Activated CD8-positive, alpha-beta memory T cell treated with anti-CD3 and anti-CD28 coated beads, Interleukin-2, amount 50 U/mL, for 24 hours (primary cell): ENCODE results near the gene STT3B.
"Not testable (repeated sequence)": the region's sequence is repeated elsewhere in the genome, so short reads cannot be mapped to it uniquely, and the experiment has no call there.

Experiments
- DNase-seq: peaks from one replicate; pipeline ENCODE4 v3.0.0-alpha.2; 2020; ENCODE audit errors: extremely low read depth

STT3B gene

DNA sequence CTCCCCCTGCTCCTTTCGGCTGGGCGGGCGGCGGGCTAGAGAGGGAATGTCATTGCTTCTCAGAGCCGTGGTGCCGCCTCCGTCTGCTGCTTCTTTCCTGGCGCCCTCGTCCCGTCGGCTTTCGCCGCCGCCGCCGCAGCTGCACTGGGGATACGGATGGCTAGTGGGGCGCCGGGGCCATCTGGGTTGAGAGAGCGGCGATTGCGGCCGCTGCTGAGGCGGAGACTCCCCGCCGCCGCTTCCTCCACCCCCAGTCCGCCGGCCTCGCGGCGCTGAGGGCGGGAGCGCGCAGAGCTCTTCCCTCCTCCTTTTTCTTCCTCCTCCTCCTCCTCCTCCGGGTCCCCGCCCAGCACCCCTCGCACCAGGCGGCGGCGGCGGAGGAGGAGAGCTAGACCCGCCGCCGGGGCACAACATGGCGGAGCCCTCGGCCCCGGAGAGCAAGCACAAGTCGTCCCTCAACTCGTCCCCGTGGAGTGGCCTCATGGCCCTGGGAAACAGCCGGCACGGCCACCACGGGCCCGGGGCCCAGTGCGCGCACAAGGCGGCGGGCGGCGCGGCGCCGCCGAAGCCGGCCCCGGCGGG is at the start of gene STT3B:
TSS of gene STT3B (plus strand) at position 339 of the 582 bp plus-strand sequence. CDS start at position 413, 74 bp downstream.
- peak; percentile 65 for DNase-seq

DNA sequence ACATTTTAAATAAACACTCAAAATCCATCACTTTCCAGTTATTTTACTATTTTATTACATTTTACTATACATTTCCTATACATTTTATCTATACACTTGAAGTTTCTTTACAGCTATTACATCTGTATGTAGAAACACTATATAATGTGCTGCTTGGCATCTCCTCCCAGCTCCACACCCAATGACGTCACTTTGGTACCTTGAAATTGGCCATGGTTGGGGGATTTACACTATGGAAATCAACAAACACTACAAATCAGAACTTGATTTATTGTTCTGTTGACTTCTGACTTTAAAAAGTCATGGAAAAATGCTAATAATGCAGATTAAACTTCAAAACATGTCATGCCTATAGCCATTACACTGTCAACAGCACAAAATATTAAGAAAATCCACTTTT is 48.9 kb upstream of the STT3B start:
- no peak for DNase-seq

DNA sequence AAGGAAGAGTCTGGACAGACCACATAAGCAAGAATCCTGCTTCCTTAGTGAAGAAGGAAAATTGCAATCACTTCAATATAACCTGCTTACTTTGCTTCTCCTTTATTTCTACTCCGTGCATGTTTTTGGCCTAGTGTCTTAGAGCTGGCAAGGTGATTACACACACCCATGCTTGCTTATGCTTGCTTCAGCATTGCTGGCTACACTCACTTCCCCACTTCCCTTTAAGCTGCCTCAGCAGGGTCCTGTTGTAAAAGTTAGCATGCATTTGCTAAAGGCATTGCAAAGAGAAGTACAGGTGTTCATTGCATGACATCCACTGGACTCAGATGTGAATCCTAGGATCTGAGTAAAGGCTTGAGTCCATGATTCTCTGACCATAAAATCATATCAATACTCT is 47.5 kb upstream of the STT3B start:
- DNase-seq = no peak

DNA sequence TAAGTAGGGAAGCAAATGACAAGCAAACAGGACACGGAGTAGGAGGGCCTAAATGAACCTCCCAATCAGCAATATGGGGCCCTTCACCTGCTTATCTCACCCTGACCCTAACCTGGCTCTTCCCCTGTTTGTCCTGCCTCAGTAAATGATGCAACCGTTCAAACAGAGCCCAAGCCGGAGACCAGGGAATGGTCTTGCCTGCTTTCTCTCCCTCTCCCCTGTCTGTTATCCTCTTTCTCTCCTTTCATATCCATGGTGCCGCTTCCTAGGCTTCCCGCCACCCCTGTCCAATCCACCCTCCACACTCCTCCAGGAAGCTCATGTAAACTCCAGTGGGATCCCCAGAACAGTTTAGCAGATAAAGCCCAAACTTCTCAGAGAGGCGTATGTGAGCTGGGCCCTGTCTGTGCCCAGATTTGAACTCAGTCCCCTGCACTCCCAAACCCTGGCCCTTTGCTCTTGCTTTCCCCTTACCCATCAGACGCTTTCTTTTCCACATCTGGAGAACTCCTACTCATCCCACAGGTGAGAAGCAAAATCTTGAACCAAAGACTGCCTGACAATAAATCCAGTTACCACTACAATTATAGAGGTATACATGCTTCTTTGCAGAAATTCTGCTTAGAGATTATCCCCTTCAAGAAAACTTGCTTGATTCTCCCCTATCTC is 45.7 kb upstream of the STT3B start:
- DNase-seq = no peak

DNA sequence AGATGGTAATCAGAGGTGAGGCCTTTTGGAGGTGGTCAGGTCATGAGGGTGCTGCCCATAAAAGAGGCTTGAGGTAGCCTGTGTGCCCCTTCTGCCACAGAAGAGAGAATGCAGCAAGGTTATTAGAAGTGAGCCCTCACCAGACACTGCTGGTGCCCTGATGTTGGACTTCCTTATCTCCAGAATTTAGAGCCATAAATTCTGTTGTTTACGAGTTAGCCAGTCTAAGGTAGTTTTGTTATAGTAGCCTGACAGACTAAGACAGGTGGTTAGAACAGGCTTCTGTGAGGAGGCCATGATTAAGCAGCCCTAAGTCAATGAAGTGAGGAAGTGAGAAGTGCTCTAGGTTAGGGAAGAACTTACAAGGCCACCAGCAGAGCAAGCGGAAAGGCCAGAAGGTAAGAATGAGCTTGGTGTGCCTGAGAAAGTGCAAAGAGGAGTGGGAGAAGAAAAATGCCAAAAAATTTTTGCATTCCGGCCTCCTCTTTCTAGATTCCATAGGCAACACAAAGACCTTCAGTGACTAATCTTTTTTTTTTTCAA is 44.2 kb upstream of the STT3B start:
- no peak for DNase-seq

DNA sequence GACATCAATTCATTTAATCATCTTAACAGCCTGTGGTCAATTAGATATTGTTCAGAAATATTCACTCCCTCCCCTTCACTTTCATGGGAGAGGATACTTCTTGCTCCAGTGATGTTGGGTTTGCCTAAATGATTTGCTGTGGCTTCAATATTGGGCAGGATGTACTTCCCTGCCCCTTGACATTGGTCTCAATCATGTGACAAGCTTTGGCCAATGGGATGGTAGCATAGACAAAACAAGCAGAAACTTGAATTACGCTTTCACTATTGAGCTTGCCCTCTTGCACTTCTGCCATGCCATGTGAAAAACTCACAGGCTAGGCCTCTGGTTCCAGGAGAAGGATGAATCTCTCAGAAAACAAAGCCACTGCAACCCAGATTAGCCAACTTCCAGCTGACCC is 42.2 kb upstream of the STT3B start:
- no peak for DNase-seq

DNA sequence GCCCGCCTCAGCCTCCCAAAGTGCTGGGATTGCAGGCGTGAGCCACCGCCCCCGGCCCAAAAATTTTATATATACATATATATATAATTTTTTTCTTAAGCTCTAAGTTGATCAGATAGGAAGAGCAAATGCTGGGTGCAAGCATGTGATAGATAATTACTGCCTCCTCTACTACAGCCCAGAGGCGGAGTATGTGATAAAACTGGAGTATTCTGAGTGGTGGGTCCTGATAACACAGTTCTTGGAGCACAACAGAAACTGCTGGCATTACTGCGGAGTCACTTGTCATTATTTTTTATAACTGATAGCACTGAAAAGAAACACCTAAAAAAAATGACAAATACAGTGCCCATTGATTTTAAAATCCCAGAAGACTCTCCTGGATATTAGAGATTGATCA is 41.1 kb upstream of the STT3B start:
- no peak for DNase-seq

DNA sequence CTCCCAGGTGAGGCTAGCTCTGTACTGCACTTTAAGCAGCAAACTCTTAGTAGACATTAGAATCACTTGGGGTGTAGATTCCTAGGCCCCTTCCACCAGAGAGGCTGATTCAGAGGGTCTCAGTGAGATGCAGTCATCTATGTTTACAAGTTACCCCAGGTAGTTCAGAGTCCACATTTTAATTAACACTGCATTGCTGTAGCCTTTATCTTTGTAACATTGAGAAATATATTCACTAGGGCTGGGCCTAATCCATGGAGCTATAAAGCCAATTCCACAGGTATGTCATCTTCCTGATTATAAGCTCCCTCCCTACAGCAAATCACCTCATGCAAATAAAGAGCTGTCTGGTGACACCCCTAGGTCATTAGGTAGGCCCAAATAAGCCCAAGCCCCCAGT is 39.6 kb upstream of the STT3B start:
- no peak for DNase-seq

DNA sequence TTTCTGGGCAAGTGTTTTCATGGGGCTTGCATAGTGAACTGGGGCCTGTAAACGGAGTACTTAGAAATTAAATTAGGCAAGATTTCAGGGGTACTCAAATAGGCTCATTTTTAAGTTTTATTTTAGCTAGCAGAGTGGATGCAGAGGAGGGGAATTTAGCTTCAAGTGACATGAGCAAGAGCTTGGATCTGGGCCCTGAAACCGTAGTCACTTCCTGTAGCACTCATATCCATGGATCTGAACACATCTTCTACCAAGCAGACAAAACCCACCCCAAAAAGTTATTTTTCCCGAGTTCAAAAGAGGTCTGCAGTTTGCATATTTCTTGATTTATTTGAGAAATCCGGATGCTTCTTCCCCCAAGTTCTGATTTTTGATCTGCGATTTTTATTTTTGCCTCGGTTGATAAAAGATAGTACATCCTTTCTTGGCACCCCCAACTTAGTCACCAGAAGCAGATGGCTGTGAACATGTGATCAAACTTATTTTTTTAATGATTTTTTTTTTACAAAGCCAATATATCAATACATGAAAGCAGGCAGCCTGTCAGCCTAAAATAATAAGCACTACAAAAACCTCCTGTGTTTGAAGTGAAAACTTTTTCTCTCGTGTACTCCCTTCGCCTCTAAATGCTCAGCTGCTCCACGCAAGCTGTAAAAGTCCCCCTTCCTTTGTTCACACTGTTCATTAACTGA is 36.6 kb upstream of the STT3B start:
- DNase-seq = no peak

DNA sequence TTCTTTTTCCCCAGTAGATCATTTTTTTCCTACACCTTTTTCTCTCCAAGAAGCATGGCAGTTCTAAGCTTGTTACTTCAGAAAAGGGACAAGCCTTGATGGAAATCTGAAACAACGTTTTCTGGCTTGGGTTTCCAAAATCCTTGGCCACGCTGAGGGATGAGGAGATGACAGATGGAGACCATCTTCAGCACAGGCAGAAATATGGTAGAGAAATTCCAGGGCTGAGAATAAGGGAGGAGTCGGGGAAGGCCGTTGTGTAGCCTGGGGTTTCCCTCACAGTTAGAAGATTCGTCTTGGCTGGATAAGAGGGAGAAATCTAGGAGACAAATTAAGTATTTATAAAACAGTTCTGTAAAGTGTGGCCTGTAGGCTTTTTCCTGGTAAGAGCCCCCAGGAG is 33.9 kb upstream of the STT3B start:
- DNase-seq = no peak

DNA sequence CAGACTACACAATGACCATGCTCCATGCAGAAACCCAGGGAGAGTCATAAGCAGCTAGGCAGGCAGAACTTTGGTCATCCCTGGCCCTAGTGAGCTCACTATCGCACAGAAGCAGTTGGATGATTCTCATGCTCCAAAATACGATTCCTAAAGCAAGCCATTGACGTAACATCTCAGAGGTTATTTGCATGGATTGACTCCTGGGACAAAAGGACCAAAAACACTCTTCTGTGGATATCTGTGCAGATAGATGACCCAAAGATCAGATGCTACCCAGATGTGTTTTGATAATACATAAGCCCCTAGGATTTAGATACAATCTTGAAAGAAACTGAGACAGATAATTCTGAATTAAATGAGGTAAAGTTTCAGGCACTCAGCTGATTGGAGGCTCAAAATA is 33.4 kb upstream of the STT3B start:
- no peak for DNase-seq

DNA sequence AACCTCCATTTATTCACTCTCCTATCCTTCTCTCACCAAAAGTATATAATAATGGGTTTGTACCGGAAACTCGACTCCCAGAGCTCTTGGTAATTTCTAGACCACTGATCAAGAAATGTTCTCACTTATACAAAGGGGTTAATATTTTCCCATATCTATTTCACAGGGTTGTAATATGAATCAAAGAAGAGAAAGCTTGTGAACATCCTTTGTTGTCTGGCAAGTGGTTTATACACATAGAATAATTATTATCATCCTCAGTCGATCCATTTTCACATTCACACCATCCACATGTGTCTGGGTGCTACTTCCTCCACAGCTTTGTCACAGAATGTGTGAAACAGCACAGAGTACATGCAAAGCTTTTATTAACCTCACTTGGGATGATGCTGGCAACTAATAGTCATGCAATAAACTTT is 29.9 kb upstream of the STT3B start:
- no peak for DNase-seq

DNA sequence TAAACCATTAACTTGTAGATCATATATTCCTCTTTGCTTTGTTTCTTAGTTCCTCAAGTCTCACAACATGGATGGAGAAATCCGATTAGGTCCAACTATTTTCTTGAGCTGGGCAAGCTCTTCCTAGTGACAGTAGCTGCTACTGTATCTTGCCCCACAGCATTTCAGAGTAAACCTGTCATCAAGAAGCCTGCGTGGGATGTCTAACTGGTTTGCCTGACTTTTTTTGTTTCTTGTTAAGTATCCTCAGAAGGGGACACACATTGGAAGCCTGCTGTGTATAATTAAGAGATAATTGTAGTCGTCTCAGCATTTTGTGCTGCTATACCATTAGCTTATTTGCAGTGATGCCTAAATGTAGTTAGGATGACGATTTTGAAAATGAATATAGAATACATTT is 29.3 kb upstream of the STT3B start:
- DNase-seq = no peak

DNA sequence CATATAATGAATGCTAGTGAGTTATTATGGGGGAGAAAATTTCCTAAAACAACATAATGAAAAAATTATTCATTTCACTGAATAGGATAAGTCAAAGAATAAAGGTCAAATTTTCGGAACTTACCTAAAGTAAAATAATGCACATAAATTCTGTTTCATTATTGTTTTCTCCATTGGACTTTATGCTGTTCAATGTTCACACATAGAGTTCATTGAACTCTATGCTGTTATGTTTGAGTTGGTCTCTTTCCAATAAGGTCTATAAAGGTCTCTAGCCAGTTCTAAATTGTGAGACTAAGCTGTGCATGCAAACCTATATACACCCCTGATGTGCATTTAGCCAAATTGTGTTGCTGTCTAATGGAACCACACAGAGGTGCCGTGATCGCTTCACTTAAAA is 28.5 kb upstream of the STT3B start:
- DNase-seq = no peak

DNA sequence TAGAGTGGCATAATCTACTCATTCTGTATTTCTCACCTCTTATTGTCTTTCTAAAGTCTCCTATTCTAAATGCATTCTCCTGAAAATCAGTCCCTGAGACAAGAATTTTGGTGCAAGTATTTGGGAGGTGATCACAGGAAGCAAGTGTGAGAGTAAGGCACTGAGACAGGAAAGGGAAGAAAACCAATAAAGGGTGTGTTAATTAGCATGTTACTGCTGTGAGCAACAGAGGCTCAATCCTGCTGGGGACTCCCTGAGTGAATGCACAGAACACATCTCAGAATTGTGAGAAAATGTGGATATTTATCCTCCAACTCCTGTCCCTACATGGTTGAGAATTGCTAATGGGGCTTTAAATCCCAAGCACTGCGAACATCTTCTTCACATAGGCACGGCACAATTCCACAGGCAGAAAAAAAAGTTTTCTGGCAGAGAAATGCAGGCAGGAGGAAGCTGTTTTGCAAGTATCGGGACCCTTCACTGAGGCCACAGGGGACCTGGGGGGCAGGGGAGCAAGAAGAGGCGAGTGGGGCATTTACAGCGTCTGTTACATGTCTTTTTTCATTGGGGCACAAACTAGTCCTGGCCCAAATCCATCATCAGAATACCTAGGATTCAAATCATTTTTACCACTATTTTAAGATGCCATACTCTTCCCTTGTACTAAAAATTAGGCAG is 27.2 kb upstream of the STT3B start:
- DNase-seq = no peak

DNA sequence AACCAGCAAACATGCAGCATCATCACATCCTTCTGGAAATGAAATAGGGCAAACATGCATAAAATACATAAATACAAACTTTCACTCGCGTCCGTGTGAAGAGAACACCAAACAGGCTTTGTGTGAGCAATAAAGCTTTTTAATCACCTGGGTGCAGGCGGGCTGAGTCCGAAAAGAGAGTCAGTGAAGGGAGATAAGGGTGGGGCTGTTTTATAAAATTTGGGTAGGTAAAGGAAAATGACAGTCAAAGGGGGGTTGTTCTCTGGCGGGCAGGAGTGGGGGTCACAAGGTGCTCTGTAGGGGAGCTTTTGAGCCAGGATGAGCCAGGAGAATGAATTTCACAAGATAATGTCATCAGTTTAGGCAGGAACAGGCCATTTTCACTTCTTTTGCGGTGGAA is 26.2 kb upstream of the STT3B start:
- DNase-seq = not testable (repeated sequence)

DNA sequence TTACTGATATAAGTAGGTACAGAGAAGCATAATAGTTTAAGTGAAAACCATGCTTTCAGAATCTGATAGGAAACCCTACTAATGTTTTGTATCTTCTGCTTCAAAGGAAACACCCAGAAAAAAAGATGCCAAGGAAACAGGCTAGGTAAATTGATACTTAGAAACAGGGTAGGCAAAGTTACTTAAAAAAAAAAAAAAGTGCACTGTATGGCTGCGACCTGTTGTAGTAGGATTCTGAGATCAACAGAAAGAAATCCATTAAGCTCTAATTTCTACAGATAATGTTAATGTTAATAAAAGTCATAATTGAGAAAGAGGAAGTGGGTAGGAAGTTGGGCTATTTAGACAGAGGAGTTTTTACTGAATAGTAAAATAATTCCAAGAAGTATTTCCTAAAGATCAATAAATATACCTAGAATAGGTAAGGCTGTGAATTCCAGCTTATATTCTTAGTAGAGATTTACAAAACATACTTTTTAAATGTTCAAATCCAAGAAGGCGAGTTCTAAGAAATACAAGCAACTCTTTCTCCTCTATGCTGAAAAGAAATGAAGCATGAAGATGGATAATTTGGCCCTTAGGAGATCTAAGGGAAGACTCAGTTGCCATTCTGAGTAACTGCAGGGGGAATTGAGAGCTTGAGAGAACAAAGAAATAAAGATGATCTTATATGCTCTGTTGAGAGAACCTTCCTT is 24.1 kb upstream of the STT3B start:
- no peak for DNase-seq

DNA sequence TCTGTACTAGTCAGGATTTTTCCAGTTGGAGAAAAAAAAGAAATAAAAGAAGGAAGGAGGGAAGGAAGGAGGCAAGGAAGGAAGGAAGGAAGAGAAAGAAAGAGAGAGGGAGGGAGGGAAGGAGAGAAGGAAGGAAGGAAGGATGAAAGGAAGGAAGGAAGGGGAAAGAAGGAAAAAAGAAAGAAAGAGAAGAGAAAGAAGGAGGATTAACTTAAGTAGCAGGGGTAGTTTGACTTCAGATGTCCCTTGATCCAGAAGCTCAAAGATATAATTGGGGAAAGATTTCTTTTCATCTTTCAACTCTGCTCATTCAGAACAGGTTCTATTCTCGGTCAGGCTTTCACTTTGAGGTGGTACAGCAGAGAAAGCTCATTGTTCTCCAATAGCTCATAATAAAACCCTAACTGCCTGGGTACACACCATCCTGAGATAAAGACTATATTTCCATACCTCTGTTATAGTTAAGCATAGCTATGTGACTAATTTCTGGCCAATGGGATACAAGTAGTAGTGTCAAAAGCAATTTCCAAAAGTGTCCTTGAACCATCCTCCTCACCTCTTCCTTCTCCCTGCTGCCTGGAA is 23.5 kb upstream of the STT3B start:
- DNase-seq = no peak

DNA sequence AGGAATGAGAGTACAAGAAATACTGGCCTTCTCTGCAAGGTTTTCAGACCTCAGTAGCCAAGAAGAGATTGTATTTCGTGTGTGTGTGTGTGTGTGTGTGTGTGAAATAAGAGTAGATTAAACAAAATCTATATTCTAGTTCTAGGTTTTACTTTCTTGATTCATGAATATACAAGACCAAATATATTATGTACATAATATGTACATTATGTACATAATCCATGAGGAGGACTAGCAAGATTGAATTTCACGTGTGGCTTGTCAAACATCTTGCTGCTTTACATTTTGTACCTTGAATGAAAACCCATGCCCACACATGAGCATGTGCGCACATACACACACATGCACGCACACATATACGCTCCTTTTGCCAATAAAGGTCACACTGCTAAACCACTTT is 18.2 kb upstream of the STT3B start:
- DNase-seq = no peak

DNA sequence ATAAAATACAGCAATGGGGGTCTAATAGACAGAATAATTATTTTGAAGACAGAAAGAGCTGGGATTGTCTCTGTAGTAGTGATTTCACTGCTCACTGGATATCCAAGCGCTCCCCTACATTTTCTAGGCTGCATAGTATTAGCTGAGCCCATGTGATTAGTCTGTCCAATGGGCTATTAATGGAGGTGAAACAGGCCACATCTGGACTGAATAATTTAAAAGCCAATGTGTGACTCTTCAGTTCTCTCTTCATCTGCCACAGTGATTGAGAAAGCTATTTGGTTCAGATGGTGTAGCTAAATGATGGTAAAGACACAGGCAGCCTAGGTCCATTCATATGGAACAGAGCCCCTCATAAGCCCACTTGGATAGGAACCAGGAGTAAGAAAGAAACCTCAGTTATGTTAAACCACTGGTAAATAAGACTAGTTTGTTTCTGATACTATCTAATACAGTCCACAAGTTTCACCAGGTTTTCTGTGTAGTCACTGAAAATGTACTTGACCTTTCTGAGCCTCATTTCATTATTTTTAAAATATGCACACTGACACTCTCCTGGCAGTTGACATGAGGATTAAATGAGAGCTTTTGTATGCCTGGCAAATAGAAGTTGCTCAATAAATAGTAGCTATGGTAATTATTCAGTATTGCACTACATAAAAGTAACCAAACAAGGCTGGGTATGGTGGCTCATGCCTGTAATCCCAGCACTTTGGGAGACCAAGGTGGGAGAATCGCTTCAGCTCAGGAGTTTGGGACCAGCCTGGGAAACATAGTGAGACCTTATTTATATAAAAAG is 17.0 kb upstream of the STT3B start:
- DNase-seq = no peak

DNA sequence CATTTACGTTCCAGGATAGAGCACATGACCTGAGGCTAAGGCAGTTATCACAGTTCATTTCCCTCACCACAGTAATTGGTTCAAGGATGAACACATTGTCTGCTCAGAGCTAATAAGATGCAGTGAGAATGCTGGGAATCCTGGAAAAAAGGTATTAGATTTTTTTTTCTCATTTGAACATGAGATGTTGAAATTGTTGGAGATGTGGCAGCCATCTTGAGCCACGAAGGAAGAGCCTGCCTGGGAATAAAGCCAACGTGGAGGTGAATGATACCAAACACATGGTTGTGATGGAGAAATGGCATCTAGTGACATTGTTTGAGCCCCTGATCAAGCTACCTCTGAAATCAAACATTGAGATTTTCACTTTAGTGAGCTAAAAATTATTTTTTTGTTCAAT is 16.0 kb upstream of the STT3B start:
- DNase-seq = no peak
